Measurements from ENCODE around the gene DNAH10. TPM values are rescaled to one million over a fixed set of nuclear protein-coding genes. Genes with fewer than 3 reads are reported as not detected.

Gene DNAH10
- total and polyA plus RNA-seq, 4 donors = 4.5 to 18.1 (median 11.4) TPM

DNA sequence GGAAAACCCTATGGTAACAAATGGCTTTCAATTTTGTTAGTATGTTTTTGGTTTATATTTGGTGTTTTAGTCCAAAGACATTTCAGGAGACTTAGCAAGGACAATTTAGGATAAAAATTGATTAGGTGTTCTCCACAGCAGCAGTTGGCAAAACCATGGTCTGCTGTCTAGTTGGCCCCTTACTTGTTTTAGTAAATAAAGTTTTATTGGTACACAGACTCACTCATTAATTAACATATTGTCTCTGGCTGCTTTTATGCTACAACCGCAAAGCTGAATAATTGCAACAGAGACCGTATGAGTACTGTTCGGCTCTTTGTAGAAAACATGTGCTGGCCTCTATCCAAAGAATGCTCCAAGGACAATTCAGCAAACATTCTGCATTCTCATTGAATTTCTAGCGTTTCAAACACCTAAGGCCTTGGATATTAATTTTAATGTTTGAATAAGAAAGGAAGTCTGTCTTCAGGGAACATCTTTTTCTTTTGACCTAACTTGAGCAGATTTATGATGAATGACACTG, 132.8 kb downstream of the DNAH10 start:
- Histone ChIP-seq H3K4me3 (ENCODE audit: low read depth, low read length) (no peak overlapping the region), H3K9me3 (ENCODE audit: control insufficient read depth, insufficient read depth, low read length) (no peaks in the 10 kb centered on the region), H3K27me3 (ENCODE audit: control insufficient read depth, insufficient read depth, low read length) (no peaks in the 10 kb centered on the region), H3K4me1 (ENCODE audit: control insufficient read depth, insufficient read depth, low read length) (peaks cover 7% of the 10 kb centered on the region), H3K27ac (ENCODE audit: low read depth, low read length) (no peak overlapping the region), H3K36me3 (ENCODE audit: control insufficient read depth, insufficient read depth, low read length) (peaks cover 5% of the 10 kb centered on the region)
- 50% methylated on average over 1 of the region's 4 CpGs for WGBS (ENCODE audit: insufficient coverage)
- DNase-seq (ENCODE audit: low read depth in 4 of 6, low spot score in 6 of 6) = peak in 1 of 6 donors; percentile 27

- Histone ChIP-seq H3K9me3 (ENCODE audit: control insufficient read depth, insufficient read depth, low read length) (no peaks in the 10 kb centered on the region), H3K27me3 (ENCODE audit: control insufficient read depth, insufficient read depth, low read length) (no peaks in the 10 kb centered on the region), H3K36me3 (ENCODE audit: control insufficient read depth, insufficient read depth, low read length) (peaks cover 5% of the 10 kb centered on the region), H3K4me3 (ENCODE audit: low read depth, low read length) (no peak overlapping the region), H3K27ac (ENCODE audit: low read depth, low read length) (no peak overlapping the region), H3K4me1 (ENCODE audit: control insufficient read depth, insufficient read depth, low read length) (peaks cover 7% of the 10 kb centered on the region)
- DNase-seq (ENCODE audit: low read depth in 4 of 6, low spot score in 6 of 6) = peak in 2 of 6 donors; percentile 24 to 61
- no CpG with 5 or more reads among the region's 8 CpGs for WGBS (ENCODE audit: insufficient coverage)
Observed at GRCh38 chr12:123895451-123895850, 133.3 kb downstream of the DNAH10 start.

GRCh38 chr12:123896767-123897166, 134.7 kb downstream of the DNAH10 start:
- H3K27ac ChIP-seq (ENCODE audit: low read depth, low read length) = no peak overlapping the region
- WGBS (ENCODE audit: insufficient coverage) = 100% methylated on average over 3 of the region's 8 CpGs
- no peak overlapping the region for H3K4me3 ChIP-seq (ENCODE audit: low read depth, low read length)
- H3K4me1 ChIP-seq (ENCODE audit: control insufficient read depth, insufficient read depth, low read length) = peaks cover 7% of the 10 kb centered on the region
- no peaks in the 10 kb centered on the region for H3K9me3 ChIP-seq (ENCODE audit: control insufficient read depth, insufficient read depth, low read length)
- H3K27me3 ChIP-seq (ENCODE audit: control insufficient read depth, insufficient read depth, low read length) = no peaks in the 10 kb centered on the region
- DNase-seq (ENCODE audit: low read depth in 4 of 6, low spot score in 6 of 6) = peak in 1 of 6 donors; percentile 55
- peaks cover 5% of the 10 kb centered on the region for H3K36me3 ChIP-seq (ENCODE audit: control insufficient read depth, insufficient read depth, low read length)

DNA sequence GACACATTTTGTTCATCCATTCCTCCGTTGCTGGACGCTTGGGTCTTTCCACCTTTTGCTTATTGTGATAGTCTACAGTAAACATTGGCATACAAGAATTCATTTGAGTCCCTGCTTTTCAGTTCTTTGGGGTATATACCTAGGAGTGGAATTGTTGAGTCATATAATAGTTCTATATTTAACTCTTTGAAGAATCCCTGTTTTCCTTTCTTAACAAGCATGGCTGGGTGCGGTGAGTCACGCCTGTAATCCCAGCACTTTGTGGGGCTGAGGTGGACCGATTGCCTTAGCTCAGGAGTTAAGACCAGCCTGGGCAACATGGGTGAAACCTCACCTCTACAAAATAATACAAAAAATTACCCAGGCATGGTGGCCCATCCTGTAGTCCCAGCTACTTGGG, 135.1 kb downstream of the DNAH10 start:
- Histone ChIP-seq H3K27ac (ENCODE audit: low read depth, low read length) (no peak overlapping the region), H3K27me3 (ENCODE audit: control insufficient read depth, insufficient read depth, low read length) (no peaks in the 10 kb centered on the region), H3K4me3 (ENCODE audit: low read depth, low read length) (no peak overlapping the region), H3K36me3 (ENCODE audit: control insufficient read depth, insufficient read depth, low read length) (peaks cover 5% of the 10 kb centered on the region), H3K9me3 (ENCODE audit: control insufficient read depth, insufficient read depth, low read length) (no peaks in the 10 kb centered on the region), H3K4me1 (ENCODE audit: control insufficient read depth, insufficient read depth, low read length) (peaks cover 7% of the 10 kb centered on the region)
- WGBS (ENCODE audit: insufficient coverage) = no CpG with 5 or more reads among the region's 5 CpGs
- no peak for DNase-seq (ENCODE audit: low read depth in 4 of 6, low spot score in 6 of 6)

DNA sequence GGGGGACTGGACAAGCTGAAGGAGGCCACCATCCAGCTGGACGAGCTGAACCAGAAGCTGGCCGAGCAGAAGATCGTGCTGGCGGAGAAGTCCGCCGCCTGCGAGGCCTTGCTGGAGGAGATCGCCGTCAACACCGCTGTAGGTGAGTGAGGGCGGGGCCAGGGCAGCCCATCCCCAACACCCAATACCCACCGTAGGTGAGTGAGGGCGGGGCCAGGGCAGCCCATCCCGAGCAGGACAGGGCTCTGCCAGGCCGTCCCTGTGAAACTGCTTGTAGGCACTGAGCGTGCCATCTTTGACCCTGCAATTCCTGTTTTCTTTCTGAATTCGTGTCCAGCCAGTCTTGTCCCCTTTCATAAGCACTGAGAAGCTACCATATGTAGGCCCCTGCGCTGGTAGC, 136.6 kb downstream of the DNAH10 start:
- H3K36me3 ChIP-seq (ENCODE audit: control insufficient read depth, insufficient read depth, low read length) = peaks cover 9% of the 10 kb centered on the region
- WGBS (ENCODE audit: insufficient coverage) = 83% methylated on average over 17 of the region's 18 CpGs
- no peaks in the 10 kb centered on the region for H3K9me3 ChIP-seq (ENCODE audit: control insufficient read depth, insufficient read depth, low read length)
- DNase-seq (ENCODE audit: low read depth in 4 of 6, low spot score in 6 of 6) = no peak
- H3K27ac ChIP-seq (ENCODE audit: low read depth, low read length) = no peak overlapping the region
- no peaks in the 10 kb centered on the region for H3K27me3 ChIP-seq (ENCODE audit: control insufficient read depth, insufficient read depth, low read length)
- H3K4me1 ChIP-seq (ENCODE audit: control insufficient read depth, insufficient read depth, low read length) = peaks cover 7% of the 10 kb centered on the region
- H3K4me3 ChIP-seq (ENCODE audit: low read depth, low read length) = no peak overlapping the region

DNA sequence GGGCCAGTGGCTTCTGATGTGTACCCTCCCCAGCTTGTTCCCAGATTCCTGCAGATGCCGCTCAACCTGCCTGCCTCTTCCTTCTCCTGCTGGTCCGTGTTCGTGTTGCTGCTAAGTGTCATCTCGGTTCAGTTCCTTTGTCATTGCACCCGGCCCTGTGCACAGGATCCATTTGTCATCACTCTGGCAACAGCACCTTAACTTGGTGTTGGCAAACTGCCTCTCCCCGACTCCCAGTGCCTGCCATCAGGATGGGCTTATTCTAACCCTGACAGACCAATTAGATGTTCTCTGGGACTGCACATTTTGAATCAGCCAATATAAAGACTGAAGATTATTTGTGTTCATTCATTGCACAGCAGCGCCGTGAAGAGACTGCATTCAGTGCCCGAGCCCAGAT, 137.3 kb downstream of the DNAH10 start:
- 73% methylated on average over 9 of the region's 9 CpGs for WGBS (ENCODE audit: insufficient coverage)
- Histone ChIP-seq H3K27ac (ENCODE audit: low read depth, low read length) (no peak overlapping the region), H3K9me3 (ENCODE audit: control insufficient read depth, insufficient read depth, low read length) (no peaks in the 10 kb centered on the region), H3K4me1 (ENCODE audit: control insufficient read depth, insufficient read depth, low read length) (peaks cover 7% of the 10 kb centered on the region), H3K36me3 (ENCODE audit: control insufficient read depth, insufficient read depth, low read length) (peaks cover 9% of the 10 kb centered on the region), H3K27me3 (ENCODE audit: control insufficient read depth, insufficient read depth, low read length) (no peaks in the 10 kb centered on the region), H3K4me3 (ENCODE audit: low read depth, low read length) (no peak overlapping the region)
- DNase-seq (ENCODE audit: low read depth in 4 of 6, low spot score in 6 of 6) = no peak

- Histone ChIP-seq H3K4me1 (ENCODE audit: control insufficient read depth, insufficient read depth, low read length) (peaks cover 2% of the 10 kb centered on the region), H3K36me3 (ENCODE audit: control insufficient read depth, insufficient read depth, low read length) (peaks cover 9% of the 10 kb centered on the region), H3K4me3 (ENCODE audit: low read depth, low read length) (no peak overlapping the region), H3K27me3 (ENCODE audit: control insufficient read depth, insufficient read depth, low read length) (no peaks in the 10 kb centered on the region), H3K27ac (ENCODE audit: low read depth, low read length) (no peak overlapping the region), H3K9me3 (ENCODE audit: control insufficient read depth, insufficient read depth, low read length) (no peaks in the 10 kb centered on the region)
- DNase-seq (ENCODE audit: low read depth in 4 of 6, low spot score in 6 of 6) = no peak
- WGBS (ENCODE audit: insufficient coverage) = 64% methylated on average over 9 of the region's 9 CpGs
Observed at GRCh38 chr12:123900871-123901376, 138.8 kb downstream of the DNAH10 start.

DNA sequence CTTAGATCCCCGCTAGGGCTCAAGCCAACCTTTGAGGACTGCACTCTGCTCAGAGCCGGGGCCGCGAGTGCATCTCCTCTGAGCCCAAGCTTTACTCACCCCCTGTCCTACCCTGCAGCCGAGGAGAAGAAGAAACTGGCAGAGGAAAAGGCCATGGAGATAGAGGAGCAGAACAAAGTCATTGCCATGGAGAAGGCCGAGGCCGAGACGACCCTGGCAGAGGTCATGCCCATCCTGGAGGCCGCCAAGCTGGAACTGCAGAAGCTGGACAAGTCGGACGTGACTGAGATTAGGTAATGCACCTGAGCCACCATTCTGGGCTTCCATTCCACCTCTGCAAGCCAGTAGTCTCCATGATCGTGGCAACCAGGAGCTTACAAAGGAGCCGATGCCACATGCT, 140.7 kb downstream of the DNAH10 start:
- H3K27ac ChIP-seq (ENCODE audit: low read depth, low read length) = no peak overlapping the region
- peaks cover 9% of the 10 kb centered on the region for H3K36me3 ChIP-seq (ENCODE audit: control insufficient read depth, insufficient read depth, low read length)
- no peak for DNase-seq (ENCODE audit: low read depth in 4 of 6, low spot score in 6 of 6)
- no peak overlapping the region for H3K4me3 ChIP-seq (ENCODE audit: low read depth, low read length)
- peaks cover 5% of the 10 kb centered on the region for H3K4me1 ChIP-seq (ENCODE audit: control insufficient read depth, insufficient read depth, low read length)
- 96% methylated on average over 8 of the region's 13 CpGs for WGBS (ENCODE audit: insufficient coverage)
- H3K27me3 ChIP-seq (ENCODE audit: control insufficient read depth, insufficient read depth, low read length) = no peaks in the 10 kb centered on the region
- no peaks in the 10 kb centered on the region for H3K9me3 ChIP-seq (ENCODE audit: control insufficient read depth, insufficient read depth, low read length)

- Histone ChIP-seq H3K4me3 (ENCODE audit: low read depth, low read length) (no peak overlapping the region), H3K9me3 (ENCODE audit: control insufficient read depth, insufficient read depth, low read length) (no peaks in the 10 kb centered on the region), H3K27me3 (ENCODE audit: control insufficient read depth, insufficient read depth, low read length) (no peaks in the 10 kb centered on the region), H3K27ac (ENCODE audit: low read depth, low read length) (no peak overlapping the region), H3K36me3 (ENCODE audit: control insufficient read depth, insufficient read depth, low read length) (peaks cover 9% of the 10 kb centered on the region), H3K4me1 (ENCODE audit: control insufficient read depth, insufficient read depth, low read length) (peaks cover 10% of the 10 kb centered on the region)
- DNase-seq (ENCODE audit: low read depth in 4 of 6, low spot score in 6 of 6) = no peak
- WGBS (ENCODE audit: insufficient coverage) = 82% methylated on average over 18 of the region's 22 CpGs
Observed at GRCh38 chr12:123903301-123904065, 141.4 kb downstream of the DNAH10 start.
